ENCODE results near the gene CBARP.
A peak's percentile ranks its signal among the peaks of the same experiment; 100 is the strongest.

Gene CBARP

DNA sequence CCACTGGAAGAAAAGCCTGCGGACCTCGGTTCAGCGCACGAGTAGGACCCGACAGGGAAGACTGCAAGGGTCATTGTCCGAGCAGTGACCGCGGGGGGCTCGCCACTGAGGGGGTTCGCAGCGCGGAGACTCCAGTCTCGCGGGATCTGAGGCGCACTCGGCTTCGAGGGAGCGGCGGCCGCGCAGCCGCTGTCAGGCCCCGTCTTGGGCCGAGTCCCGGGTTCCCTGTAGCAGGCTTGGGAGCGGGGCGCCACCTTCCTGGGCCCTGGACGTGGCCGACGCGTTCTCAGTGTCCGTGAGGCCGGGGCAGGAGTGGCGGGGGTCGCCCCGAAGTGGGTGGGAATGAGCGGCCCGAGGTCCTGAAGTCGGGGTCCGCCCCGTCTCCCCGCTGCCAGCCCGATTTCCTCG, 37.1 kb upstream of the CBARP start:
- no peak for DNase-seq

GRCh38 chr19:1274081-1274851, 36.5 kb upstream of the CBARP start:
- DNase-seq = no peak

- DNase-seq = no peak
Measured at GRCh38 chr19:1273263-1274041, 35.6 kb upstream of the CBARP start.

DNA sequence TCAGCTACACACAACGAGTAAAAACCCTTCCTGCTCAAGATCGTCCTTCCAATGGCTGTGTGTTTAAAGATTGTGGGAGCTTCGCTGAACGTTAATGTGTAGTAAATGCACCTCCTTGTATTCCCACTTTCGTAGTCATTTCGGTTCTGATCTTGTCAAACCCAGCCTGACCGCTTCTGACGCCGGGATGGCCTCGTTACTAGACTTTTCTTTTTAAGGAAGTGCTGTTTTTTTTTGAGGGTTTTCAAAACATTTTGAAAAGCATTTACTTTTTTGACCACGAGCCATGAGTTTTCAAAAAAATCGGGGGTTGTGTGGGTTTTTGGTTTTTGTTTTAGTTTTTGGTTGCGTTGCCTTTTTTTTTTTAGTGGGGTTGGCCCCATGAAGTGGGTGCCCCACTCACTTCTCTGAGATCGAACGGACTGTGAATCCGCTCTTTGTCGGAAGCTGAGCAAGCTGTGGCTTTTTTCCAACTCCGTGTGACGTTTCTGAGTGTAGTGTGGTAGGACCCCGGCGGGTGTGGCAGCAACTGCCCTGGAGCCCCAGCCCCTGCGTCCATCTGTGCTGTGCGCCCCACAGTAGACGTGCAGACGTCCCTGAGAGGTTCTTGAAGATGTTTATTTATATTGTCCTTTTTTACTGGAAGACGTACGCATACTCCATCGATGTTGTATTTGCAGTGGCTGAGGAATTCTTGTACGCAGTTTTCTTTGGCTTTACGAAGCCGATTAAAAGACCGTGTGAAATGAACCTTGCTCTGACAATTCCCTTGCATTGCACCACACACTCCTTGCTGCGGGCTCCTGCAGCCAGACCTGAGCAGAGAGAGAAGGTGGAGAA, 34.8 kb upstream of the CBARP start:
- DNase-seq = no peak

GRCh38 chr19:1271528-1272422, 34.0 kb upstream of the CBARP start:
- no peak for DNase-seq

DNA sequence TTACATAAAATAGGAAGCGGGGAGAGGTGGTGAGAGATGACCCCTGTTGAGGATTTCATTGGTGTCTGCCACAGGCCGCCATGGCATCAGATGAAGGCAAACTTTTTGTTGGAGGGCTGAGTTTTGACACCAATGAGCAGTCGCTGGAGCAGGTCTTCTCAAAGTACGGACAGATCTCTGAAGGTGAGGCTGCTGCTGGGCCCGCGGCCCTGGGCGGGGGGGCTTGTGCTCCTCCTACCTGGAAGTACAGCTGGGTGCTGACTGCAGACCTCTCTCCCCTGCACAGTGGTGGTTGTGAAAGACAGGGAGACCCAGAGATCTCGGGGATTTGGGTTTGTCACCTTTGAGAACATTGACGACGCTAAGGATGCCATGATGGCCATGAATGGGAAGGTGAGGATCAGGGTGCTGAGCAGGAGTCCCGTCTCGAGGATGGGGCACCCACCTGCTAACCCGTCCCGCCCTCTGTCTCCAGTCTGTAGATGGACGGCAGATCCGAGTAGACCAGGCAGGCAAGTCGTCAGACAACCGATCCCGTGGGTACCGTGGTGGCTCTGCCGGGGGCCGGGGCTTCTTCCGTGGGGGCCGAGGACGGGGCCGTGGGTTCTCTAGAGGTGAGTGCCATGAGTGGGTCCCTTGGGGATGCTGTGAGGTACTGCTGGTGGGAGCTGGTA, 33.2 kb upstream of the CBARP start:
- no peak for DNase-seq

DNA sequence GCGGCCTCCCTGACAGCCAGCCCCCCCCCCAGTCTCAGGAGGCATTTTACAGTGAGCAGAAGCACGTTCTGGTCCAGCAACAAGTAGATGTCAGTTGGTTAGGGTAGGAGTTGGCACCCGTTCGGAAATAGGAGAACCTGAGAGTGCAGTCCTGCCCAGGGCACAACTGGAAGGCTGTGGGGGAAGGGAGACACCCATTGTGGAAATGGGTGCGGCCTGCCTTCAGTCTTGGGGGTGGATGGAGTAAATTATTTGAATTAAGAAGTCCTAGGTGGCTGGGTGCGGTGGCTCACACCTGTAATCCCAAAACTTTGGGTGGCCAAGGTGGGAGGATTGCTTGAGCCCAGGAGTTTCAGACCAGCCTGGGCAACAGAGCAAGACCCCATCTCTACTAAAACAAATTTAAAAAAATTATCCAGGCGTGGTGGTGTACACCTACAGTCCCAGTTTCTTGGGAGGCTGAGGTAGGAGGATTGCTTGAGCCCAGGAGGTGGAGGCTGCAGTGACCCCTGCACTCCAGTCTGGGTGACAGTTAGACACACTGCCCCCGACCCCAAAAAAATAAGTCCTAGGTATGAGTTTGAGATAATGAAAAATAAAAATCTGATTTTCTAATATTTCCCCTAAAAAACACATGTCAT, 32.5 kb upstream of the CBARP start:
- peak; percentile 43 for DNase-seq

- peak; percentile 94 for DNase-seq
Measured at GRCh38 chr19:1269478-1270212, 31.8 kb upstream of the CBARP start.

- DNase-seq = peak; percentile 99
Measured at GRCh38 chr19:1269065-1269477, 31.3 kb upstream of the CBARP start, which contains the start of gene CIRBP. Gene CIRBP (plus strand): TSS chr19:1269332. CDS start chr19:1270934, 1,602 bp downstream.

DNA sequence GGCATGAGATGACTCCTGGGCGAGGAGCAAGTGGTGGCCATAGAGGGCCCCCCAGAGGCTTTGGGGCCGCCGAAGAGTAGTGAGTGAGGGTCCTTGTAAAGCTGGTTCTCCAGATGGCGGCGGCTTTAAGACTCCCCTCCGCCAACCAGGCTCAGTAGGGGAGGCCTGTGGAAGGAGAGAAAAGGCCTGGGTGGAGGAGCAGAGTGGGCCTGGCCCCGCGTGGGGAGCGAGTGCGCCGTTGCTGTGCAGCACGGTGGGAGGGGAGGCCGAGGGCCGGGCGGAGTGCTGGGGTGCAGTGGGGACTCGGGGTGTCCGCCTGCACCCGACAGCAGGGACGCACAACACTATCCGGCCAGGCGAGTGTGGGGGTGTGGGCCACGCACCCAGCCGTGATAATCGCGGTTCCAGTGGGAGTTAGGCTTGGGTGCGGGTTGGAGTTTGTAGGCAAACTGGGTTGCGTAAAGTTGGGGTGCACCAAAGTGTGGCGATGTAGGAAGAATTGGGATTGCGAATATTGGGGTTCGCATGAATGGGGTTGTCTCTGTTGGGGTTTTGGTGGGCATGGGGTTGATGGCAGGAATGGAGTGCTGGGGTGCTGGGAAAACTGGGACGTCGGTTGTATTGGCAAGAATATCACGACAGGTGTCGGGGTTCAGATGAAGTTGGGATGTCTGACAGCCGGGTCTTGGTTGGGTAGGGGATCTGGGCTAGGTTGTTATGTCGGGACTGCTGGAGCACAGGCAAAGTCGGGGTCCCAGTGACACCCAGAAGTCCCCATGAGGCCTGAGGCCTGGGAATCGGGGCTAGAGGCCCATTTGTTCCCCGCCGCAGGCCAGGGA, 30.6 kb upstream of the CBARP start:
- DNase-seq = no peak

DNA sequence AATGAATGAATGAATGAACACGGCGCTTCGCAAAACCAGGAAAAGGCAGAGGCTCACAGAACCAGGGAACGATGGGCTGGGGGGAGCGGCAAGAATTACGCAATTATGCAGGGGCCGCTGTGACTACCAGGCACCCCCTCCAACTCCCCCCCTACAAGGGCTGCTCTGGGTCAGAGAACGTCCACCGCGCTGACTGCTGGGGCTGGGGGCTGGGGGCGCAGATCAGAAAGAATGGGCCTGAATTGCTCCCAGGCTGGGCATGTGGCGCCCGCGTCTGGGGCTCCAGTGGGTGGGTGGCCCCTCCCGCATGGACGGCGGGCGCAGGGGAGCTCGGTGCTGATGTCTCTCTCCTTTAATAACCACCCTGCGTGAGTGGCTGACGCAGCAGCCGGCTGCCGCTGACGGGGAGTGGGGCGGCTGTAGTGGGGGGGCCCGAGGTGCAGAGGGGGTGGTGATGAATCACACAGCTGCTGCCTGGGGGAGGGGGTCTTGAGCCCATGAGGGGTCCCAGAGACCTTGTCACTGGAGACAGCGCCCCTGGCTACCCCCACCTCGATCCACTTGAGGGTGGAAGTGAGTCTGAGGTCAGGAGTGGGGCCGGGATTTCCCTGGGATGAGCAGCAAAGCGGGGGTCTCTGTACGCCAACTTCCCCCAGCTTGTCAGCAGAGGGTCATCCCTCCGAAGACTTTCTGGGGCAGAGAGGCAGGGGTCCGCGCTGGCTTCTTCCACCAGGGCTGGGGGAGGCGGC, 29.8 kb upstream of the CBARP start:
- no peak for DNase-seq

DNA sequence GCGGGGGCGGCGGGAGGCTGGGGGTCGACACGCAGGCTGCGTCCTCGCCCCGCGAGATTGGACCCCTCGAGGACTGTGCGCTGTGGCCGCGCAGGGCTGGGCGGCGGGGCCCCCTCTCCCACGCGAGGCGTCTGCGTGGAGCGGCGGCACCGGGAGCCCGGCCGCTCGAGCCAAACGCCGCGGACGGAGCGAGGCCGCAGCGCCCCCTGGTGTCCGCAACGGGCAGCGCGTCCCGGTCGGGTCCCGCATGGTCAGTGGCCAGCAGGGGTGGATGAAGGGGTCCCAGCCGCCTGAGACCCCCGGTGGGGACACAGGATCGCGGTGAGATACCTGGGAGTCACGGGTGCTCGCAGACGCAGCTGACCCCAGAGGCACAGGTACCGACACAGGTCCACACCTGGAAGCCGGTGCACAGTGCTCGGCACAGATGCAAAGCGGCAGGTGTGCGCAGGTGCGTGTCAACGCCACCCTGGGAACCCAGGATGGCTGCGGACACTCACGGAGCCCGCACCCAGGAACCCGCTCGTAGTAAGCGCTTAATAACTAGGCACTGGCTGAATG, 29.2 kb upstream of the CBARP start:
- no peak for DNase-seq

DNA sequence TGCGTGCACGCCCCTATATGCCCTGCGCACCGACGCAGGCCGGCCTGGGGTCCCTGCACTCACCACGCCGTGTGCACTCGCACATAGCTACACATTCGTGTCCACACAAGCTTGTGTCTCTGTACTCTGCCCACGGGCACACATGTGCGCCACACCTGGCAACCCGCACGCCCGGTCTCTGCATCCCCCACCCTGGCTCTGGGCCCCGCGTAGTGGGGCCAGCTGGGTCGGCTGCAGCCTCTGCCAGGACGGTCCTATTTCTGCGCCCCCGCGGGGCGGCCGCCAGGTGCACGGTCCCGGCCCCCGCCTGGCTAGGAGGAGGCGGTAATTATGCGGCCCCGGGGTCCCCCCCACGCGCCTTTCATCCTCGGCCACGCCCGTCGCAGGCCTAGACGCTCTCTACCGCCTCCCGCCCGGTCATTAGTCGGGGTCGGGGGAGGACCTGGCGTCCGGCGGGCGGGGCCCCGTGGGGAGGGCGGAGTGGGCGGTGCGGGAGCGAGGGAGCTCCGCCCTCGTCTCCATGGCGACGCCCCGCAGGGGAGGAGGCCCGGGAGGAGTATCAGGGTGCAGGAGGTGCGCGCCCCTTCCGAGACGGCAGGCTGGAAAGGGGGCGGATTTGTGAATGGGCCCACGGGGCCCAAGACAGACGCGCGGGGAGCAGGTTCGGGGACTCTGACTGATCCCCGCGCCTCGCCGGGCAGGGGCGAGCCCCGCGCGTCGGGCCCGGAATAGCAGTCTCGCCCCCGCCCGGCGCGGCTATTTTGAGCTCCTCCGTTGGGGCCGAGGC, 28.5 kb upstream of the CBARP start:
- DNase-seq = peak; percentile 40

DNA sequence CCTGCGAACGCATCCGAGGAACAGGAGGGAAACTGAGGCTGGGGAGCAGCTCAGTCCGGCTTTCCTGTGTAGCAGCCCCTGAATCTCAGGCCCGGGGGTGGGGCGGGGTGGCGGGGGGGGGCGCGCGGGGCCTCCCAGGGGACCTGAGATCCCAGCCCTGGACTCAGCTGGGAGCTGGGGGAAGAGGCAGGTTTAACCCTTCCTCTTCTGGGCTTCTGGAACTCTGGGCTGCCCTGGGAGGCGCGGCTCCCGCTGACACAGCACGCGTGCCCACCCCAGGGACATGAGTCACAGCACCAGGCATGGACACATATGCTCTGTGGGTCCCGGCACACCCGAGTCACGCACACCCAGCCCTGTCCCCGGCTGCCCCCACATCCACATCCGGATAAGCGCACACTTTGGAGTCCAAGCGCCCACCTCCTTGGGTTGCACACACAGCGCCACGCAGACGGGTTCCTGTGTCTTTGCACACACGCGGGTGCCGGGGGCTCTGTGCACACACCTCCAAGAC, 27.9 kb upstream of the CBARP start:
- DNase-seq = no peak

- DNase-seq = no peak
Measured at GRCh38 chr19:1264801-1265614, 27.2 kb upstream of the CBARP start.

DNA sequence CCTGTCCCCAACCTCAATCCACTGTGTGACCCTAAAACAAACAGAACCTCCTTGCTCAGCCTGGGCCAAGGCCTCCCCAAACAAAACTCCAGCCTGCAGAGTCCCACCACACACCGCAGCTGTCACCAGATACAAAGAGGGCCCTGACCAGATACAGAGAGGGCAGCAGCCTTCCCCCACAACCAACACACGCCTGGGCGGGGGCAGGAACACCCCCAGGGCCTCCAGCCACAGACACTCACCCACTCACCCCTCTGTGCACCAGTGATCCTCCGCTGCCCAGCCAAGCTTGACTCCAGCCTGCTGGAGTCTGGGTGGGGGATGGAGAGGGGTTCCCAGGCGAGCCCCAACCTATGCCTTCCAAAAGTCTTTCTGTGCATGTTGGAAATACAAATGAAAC, 25.4 kb upstream of the CBARP start:
- DNase-seq = no peak

All from NCI-H446 treated with DMSO at 0.1 percent for 48 hours (cell line).